Stimulated activated CD4-positive, alpha-beta T cell treated with anti-CD3 and anti-CD28 coated beads, TNF-alpha, amount 100 ng/mL, for 48 hours (primary cell): ENCODE results near the gene DUSP22.
"Not testable (repeated sequence)": the region's sequence is repeated elsewhere in the genome, so short reads cannot be mapped to it uniquely, and the experiment has no call there.

Experiments used
- DNase-seq, 3 donors: peaks; one replicate each; pipeline ENCODE4 v3.0.0-alpha.2; 2020; ENCODE audit warnings: low read depth in 3 of 3

Gene DUSP22

DNA sequence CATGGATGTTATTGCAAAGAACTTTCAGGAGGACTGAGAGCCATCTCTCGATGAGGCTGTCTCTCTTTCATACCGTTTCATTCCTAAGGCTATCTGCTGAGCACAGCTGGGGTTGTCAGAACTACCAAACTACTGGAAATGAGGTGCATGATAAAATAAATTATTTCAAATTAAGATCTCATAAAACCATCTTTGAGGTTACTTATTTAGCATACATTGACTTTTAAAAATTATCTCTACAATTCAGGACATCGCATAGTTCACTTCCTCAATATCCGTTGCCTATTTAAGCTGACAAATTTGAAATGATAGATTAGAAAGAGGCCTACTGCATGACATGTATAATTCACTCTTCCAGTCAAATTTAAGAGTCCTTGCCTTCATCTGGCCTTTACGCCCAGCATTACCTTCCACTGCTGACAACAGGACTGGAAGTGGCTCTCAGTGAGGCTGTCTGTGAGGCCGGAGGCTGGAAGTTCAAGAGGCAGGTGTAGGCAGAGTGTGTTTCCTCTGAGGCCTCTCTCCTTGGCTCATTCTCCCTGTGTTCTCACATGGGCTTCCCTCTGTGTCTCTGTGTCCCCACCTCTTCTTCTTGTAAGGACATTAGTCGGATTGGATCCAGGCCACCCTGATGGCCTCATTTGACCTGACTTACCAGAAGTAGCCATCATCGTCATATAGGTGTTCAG lies 12.8 kb upstream of the DUSP22 start:
- DNase-seq: no peak

DNA sequence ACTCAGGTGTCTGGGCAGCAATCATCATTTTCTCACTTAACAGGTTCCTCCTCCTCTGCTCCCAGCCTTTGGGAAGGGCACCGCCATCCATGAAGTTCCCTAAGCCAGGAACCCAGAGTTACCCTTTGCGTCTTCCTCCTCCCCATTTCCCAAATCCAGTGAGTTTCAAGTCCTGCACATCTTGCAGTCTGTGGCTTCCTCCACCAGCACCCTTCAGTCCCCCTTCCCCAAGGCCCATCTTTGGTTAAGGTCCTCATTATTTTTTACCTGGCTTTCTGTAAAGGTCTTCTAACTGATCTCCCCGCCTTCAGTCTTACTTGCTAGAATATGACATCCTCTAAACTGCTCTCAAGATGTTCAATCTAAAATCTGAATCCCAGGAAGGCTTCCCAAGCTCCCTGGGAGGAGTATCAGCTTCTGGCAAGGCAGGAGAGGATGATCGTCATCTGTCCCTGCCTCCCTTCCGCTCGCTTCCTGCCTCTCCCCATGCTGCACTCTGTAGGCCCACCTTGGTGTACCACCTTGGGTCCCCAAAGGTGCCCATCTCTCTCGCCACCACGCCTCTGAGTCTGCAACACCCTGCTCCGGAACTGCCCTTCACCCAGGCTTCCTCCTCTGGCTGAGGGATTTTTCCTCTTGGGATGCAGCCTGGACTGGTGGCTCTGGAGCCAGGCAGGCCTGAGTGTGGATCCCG lies 11.4 kb upstream of the DUSP22 start:
- DNase-seq: no peak

DNA sequence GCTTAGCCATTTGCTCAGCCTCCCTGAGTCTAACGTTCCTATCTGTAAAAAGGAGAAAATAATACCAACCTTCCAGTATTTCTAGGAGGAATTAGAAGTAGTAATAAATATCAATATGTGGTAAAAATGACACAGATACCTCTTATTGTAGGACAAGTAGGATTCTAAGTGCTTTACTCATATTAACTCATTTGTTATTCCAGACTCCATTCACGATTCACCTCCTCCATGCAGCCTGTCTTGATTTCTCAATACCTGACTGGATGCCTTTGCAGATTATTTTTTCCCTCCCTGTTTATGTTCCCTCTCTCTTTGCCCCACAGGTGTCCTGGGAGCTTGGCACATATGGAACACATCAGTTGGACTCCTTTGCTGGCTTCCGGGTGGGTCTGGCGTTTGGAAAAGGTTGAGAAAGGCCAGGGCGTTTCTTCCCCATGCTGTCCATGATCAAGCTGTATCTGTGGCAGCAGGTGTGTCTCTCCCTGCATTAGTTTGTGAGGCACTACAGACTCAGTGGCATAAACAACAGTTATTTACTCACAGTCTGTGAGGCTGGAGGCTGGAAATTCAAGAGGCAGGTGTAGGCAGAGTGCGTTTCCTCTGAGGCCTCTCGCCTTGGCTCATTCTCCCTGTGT lies 10.7 kb upstream of the DUSP22 start:
- DNase-seq: no peak

DNA sequence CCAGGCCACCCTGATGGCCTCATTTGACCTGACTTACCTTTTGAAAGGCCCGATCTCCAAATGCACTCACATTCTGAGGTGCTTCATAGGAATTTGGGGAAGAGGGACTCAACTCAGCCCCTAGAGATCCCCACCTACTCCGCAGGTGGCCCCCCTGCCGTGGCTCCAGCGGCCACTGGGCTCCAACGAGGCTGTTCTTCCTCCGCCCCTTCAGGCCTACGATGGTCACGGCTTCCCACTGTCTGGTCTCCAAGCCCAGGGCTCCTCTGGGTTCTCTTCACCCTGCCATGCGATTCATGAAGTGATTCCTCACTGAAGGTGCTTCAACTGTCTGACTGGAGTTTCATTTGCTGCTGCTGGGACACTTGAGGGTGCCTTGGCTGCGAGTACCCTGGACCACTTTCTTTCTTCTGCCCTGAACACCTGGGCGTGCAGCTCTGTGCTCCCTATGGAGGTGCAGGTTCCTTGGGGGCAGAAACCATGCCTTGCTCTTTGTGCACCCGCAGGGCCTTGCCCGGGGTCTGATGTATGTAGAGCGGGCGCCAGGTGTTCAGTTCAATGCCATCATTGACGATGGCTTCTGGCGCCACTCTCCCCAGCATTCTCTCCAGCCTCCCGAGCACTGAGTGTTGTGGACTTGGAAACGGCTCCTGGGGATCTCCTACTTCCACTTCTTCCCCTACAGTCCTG lies 10.0 kb upstream of the DUSP22 start:
- no peak for DNase-seq

DNA sequence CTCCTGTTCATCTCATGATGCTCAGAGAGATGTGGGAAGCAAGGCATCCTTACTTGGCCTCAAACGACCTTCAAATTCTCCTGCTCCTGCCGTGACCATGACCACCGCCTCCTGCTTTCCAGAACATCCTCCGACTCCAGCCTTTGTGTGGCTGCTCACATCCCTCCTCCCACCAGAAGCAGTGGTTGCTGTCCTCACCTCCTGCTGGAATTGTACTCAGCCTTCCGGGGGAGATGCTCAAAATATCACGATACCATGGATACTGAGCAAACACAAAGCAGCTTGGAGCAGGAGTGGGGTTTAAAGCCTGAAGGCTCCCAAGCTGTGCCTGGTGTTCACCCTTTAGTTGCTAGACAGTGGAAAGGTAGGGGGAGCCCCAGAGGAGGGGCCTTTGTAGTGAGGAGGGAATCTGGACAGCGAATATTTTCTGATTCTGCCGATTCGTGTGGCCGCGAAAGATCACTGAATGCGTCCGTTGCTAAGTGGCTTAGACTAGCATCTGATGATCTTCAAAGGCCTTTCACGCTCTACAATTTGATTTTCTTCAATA lies 9.3 kb upstream of the DUSP22 start:
- no peak for DNase-seq

DNA sequence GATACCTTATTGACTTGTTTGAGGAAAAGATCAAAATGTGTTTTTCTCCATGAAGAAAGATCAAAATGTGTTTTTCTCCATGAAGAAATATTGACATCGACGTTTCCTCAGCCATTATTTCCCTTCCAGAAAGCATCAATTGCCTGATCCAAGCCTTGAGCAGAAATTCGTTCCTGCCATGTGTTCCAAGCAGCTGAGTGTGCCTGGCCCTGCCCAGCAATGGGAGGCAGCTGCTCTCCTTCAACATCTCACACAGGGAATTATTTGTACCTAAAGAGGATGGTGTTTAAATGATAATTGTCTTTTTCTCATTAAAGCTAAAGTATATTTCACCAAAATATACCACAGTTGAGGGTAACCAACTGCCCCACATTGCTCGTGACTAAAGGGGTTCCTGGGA lies 7.8 kb upstream of the DUSP22 start:
- DNase-seq: no peak

DNA sequence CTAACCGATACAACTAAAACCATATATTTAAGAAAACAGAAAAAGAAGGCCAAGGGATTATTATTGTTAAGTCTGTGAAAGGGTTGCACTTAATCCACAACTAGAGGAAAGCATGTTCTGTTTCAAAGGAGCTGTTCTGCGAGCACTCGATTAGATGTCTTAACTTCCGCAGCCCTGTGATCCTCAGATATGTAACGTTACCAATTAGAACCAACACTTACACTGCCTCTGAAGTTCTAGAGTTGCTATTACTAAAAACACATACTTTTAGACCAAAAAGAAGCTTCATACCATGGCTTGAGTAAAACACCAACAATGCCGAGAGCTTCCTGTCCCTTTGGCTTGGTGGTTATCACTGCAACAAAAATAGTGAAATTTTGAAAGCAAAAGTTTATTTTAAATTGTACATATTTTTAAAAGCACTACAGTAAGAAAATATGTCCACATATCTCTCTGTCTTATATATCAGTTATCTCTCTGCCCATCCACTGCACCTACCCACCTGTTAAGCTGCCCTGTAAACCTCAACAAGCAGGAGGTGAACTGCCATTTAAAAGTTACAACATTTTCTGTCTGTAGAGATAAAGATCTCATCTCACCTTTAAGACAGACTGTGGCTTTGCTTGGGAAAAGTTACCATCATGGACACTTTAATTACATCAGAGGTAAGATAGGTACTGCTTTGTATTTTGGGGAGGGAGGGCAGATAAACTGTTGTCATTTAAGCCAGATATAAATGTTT lies 7.1 kb upstream of the DUSP22 start:
- DNase-seq: no peak

DNA sequence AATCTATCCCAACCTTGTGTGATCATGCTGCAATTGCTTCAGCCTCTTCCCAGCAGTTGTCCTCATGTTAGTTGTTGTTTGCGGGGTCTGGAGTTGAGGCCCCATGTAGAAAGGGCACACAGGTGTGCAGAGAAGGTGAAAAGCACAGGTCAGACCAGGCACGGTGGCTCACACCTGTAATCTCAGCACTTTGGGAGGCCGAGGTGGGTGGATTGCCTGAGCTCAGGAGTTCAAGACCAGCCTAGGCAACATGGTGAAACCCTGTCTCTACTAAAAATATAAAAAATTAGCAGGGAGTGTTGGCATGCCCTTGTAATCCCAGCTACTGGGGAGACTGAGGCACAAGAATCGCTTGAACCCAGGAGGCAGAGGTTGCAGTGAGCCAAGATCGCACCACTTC lies 6.4 kb upstream of the DUSP22 start:
- DNase-seq: not testable (repeated sequence)

DNA sequence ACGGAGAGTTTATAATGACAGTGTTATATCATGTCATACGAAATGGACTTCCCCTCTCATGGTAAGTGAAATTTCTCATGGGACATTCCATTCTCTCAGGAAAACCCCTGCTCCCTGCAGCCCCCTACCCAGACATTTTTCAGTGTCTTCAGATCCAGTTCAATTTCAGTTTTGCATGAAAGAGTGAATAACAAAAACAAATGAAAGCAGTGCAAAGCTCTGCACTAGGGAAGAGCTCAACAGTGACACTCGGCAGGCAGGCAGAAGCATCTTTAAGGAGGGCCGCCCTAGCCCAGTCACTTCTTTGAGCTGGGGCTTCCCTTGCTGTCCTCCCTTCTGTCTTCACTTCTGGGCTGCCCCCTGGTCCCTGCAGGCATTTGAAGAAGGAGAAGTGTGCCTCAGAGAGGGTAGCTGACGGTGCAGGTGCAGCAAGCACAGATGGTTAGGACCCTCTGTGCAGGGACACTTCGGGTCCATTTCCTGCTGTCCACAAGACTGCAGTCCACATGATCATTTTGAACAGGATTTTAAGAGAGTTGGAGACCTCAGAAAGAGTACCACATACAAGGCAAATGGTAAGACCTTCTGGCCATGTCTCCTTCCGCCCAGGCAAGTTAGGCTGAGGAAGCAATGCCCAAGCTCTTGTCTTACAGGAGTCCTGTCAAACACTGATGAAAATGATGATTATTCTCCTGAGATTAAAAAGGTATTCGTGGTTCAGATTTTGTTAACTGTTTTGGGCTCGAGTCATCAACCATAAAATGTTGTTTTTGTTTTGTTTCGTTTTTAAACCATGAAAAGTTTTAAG lies 5.4 kb upstream of the DUSP22 start:
- DNase-seq: no peak

DNA sequence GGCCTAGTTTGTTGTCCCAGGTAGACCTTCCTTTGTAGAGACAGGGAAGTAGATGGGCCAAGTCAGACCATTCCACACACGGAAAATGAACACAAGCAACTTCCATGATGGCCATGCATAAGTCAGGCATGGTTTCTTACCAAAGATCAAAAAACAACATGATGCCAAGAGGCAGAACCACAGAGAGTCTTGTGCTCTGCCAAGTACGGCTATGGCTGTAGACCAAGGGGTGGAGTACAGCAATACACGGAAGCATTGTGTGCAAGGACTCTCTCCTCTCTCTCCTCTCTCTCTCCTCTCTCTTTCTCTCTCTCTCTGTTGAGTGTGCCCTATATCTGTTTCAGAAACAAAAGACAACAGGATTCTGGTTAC lies 4.8 kb upstream of the DUSP22 start:
- no peak for DNase-seq

DNA sequence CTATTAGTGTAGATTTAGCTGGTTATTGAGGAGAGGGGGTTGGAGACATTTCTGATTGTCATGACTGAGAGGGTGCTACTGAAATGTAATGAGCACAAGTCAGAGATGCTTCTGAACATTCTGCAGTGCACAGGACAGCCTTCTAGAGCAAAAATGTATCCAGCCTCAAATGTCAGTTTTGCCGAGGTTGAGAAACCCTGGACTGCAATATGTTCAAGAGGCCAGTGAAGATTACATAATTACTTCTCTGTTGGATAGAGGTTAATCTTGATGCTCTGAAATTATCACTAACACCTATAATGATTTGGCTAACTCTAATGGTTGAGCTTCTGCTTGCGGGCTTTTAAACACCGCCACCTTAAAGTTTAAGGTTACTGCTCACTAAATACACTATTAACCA lies 3.4 kb upstream of the DUSP22 start:
- DNase-seq: no peak

DNA sequence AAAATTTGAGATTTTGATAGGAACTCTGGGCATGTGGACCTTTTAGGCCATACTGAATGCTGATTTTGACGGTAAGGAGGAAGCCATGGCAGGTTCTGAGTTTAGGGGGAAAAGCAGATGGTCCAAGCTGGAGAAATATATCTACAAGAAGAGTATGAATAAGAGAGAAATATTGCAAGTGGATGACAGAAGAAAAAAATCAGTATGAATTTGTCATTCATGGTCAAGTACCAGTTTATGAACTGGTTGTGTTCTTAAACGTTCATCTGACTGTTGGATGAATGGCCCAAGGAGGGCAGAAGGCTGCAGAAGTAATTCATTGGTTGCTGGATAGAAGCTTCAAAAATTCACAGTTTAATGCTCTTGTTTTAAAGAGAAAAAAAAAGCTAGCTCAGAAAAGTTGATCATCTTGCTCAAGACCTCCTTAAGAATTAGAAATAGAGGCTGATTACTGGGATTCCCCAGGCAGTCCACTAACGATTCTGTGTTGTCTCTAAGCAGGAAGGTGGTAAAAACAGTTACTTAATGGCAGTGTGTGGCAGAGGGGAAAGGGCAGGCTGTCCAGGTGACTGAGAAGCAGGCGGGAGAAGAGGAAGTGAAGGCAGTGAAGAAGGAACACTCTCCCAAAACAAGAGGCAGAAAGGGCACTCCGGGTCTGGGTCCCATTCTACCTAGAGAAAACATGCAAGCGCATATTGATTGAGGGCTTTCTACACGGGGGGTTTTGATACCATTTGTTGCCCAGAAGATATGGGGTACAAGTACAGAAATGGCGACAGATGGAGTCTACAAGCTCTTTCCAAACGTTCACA lies 2.0 kb upstream of the DUSP22 start:
- DNase-seq: no peak

DNA sequence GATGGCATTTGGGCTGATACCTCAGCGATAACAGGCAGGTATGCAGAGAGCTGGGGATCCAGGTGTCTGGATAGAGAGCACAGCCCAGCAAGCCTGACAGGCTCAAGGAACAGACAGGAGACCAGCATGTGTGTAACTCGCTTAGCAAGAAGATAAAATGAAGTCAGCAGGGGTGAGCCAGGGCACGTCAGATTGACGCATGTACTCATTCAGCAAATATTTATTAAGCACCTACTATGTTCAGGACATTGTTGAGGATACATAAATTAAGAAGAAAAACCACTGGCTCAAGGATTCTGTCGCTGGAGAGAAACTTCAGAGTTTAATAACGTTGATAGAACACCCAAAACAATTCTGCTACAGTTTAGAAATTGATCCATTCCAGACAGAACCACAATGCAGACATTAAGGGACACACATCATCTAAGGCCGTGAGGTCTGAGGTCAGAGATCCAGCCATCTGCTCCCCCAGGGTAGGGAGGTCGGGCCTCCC lies 1.0 kb upstream of the DUSP22 start:
- DNase-seq: no peak

DNA sequence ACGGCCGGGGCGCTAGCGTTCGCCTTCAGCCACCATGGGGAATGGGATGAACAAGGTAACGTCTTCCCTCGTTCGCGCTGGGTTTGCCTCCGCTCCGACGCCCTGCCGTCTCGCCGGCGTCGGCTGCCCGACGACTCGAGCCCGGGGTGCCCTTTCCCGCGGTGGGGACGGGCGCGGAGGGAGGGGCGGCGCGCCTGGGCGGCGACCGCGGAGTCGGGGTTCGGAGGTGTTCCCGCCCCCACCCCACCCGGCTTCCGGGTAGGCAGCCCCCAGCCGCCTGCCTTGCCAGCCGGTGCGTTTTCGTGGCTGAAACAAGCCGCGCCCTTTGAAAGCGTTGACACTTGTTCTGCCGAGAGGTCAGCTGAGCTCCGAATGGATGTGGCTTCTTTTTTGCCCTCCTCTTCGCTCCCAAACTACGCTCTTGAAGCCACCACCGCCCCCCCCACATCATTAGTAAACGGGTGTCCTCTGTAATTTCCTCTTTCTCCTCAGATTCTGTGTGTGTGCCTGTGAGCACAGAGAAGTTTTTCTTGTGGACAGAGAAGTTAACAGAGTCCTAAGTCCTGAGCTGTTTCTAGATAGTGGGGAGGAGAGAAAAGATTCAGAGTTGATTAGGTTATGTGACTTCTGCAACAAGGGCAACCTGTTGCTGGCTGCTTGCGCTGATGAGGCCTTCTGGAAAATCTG lies 362 bp downstream of the DUSP22 start:
- DNase-seq: peak; percentile 37 to 60 (median 58)

DNA sequence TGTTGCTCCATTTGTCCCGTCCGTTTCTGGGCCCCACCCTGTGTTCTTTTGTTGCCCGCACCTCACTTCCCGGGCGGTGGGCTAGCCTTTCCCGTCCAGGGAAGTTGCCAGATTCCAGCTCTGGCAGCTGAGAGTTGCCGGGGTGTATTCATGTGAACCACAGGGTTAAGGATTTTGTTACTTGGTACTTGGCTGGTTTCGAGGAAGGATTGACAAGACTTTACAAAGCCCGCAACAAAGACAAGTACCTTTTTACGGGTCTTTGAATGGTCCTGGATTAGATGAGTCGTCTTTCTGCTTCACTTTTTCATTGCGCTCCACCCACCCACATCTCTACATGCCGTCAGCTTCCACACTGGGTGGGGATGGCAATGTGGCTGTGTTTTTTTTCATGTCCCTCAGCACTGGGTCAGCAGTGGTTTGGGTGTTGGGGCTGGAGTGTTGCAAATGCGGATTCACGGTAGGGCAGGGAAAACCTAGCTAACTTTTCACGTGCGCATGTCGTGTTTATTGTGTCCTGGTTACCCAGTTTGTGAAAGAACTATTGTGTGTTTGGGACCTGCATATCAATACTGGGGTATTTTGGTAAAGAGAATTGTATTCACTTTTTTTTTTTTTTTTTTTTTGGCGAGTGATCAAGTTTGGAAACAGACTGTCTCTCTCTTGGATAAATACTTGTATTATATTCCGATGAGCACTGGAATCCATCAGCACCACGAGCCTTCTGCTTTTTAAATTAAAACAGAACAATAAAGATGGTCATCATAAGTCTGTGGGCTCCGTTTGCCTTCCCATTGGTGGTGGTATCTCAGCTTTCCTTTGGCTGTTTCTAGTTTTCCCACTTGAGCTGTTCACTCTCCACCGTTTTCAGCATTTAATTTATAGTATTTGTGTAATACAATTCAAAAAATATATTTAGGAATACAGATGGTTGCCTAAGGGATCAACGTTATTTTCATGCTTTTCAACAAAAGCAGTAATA lies 1.2 kb downstream of the DUSP22 start:
- DNase-seq: peak in 1 of 3 donors; percentile 43

DNA sequence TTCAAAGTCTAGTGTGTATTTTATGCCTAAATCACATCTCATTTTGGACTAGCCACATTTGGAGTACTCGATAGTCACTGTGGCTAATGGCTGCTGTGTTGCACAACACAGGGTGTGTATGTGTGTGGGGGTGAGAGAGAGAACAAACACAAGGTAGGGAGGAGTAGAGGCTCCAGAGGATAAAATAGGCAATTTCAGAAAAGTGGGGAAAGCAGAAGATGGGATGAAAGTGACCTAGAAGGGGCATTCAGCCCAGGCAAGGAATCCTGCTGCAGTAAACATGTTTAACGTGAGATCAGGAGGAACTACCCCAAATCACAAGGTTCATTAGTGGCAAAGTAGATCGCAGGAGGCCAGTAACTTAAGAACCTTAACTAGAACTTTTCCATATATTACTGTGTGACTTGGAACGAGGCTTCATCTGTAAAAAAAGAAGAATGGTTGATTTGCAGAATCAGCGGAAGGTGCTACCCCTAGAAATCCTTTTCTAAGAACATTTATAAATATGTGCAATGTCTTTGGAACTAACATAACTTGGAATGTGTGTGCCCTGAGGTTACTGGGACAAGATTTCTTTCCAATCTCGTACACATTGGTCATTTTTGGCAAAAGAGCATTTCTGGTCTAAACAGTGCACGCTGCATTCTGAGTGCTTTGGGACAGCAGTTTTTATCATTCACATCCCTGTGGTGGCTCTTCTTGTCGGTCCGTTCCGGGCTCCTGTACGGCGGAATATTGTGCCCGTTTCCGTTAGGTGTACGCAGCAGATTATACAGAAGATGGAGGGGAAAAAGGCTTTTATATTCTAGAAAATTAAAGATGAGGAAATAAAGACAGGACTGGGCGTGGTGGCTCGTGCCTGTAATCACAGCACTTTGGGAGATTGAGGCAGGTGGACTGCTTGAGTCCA lies 2.6 kb downstream of the DUSP22 start:
- no peak for DNase-seq
